SK-N-SH (cell line): ENCODE data around the gene BCL11B. TPM values are rescaled to one million over a fixed set of nuclear protein-coding genes. Genes with fewer than 3 reads are reported as not detected.

Experiments
- CTCF ChIA-PET: fragments of 300-600, 350-600 bp; formaldehyde crosslinking; extraction: SDS; loops from one replicate; lab custom pipeline; 2021; lab: Yijun Ruan, JAX
- POLR2A ChIA-PET: fragments of 350-600 bp; sonication (Branson Sonifier 250); formaldehyde crosslinking; extraction: SDS; loops from one replicate; lab custom pipeline; 2020; ENCODE audit warnings: antibody characterized with exemption, inconsistent platforms; lab: Yijun Ruan, JAX
- DNase-seq: peaks from one replicate; pipeline ENCODE4 v3.0.0; 2012
- H2AFZ ChIP-seq: fragments of 200-600 bp; sonication (generic); 2 replicates; pipeline ENCODE4 v1.8.1; 2016; ENCODE audit warnings: antibody characterized with exemption, mild to moderate bottlenecking, low read depth
- H3F3A ChIP-seq: fragments of 200-600 bp; sonication (generic); replicated peaks from 2 replicates; pipeline ENCODE3; 2016; ENCODE audit warnings: antibody characterized with exemption, mild to moderate bottlenecking; ENCODE audit not compliant: insufficient read depth
- H3K27ac ChIP-seq, 2 experiments: fragments of 200-500 bp in 1 of 2; fragments of 200-600 bp in 1 of 2; sonication (Bioruptor generic) in 1 of 2; sonication (generic), shearing (Covaris generic) in 1 of 2; 2 replicates each; pipeline versions ENCODE4 v1.5.1 to v1.6.1; 2014 to 2016; ENCODE audit warnings: low read depth in 2 of 2, inconsistent platforms in 1 of 2, low read length in 1 of 2, mild to moderate bottlenecking in 1 of 2, mixed read lengths in 1 of 2
- H3K27me3 ChIP-seq: fragments of 200-600 bp; sonication (generic), shearing (Covaris generic); 2 replicates; pipeline ENCODE4 v1.6.1; 2016; ENCODE audit warnings: mixed run types; ENCODE audit not compliant: insufficient read depth
- H3K36me3 ChIP-seq, 2 experiments: fragments of 200-500 bp in 1 of 2; fragments of 200-600 bp in 1 of 2; sonication (Bioruptor generic) in 1 of 2; sonication (generic) in 1 of 2; replicated peaks in 1 of 2; 2 replicates each; pipeline versions ENCODE3 to v1.5.1; 2014 to 2016; ENCODE audit warnings: low read length in 1 of 2, mild to moderate bottlenecking in 1 of 2; ENCODE audit not compliant: insufficient read depth in 2 of 2, control insufficient read depth in 1 of 2
- H3K4me1 ChIP-seq, 2 experiments: fragments of 200-500 bp in 1 of 2; fragments of 200-600 bp in 1 of 2; sonication (Bioruptor generic) in 1 of 2; sonication (generic), shearing (Covaris generic) in 1 of 2; 2 replicates each; pipeline versions ENCODE4 v1.5.1 to v1.6.1; 2014 to 2016; ENCODE audit warnings: low read depth in 1 of 2, low read length in 1 of 2, mixed run types in 1 of 2; ENCODE audit not compliant: insufficient read depth in 2 of 2, control insufficient read depth in 1 of 2
- H3K4me2 ChIP-seq: fragments of 200-600 bp; sonication (generic), shearing (Covaris generic); 2 replicates; pipeline ENCODE4 v1.6.1; 2017; ENCODE audit warnings: mixed run types
- H3K4me3 ChIP-seq, 2 experiments: fragments of 200-500 bp in 1 of 2; fragments of 200-600 bp in 1 of 2; sonication (Bioruptor generic) in 1 of 2; sonication (generic), shearing (Covaris generic) in 1 of 2; 2 replicates each; pipeline versions ENCODE4 v1.5.1 to v1.8.1; 2014 to 2016; ENCODE audit warnings: low read depth in 2 of 2, inconsistent platforms in 1 of 2, low read length in 1 of 2, mild to moderate bottlenecking in 1 of 2, mixed read lengths in 1 of 2, moderate library complexity in 1 of 2
- H3K79me2 ChIP-seq: fragments of 200-600 bp; sonication (generic); 2 replicates; pipeline ENCODE4 v1.8.1; 2017; ENCODE audit warnings: mild to moderate bottlenecking; ENCODE audit not compliant: insufficient read depth
- H3K9ac ChIP-seq: fragments of 200-600 bp; sonication (generic); 2 replicates; pipeline ENCODE4 v1.6.1; 2017; ENCODE audit warnings: mixed run types
- H3K9me2 ChIP-seq: fragments of 200-600 bp; sonication (generic); 2 replicates; pipeline ENCODE4 v1.6.1; 2017; ENCODE audit warnings: mixed run types
- H3K9me3 ChIP-seq: fragments of 200-600 bp; sonication (generic); 2 replicates; pipeline ENCODE4 v1.6.1; 2017; ENCODE audit warnings: mixed run types, mild to moderate bottlenecking, moderate library complexity
- H4K20me1 ChIP-seq: fragments of 200-600 bp; sonication (generic); 2 replicates; pipeline ENCODE4 v1.6.1; 2017; ENCODE audit warnings: mild to moderate bottlenecking, mixed run types; ENCODE audit not compliant: insufficient read depth
- FOXJ3 ChIP-seq: sonication (generic); formaldehyde crosslinking; IDR thresholded peaks from 2 replicates; pipeline ENCODE4 v1.5.1; 2020; ENCODE audit warnings: mild to moderate bottlenecking, missing genetic modification reagents
- FOXM1 ChIP-seq: IDR thresholded peaks from 2 replicates; pipeline ENCODE4 v1.4.0; 2012; ENCODE audit warnings: low read depth, mild to moderate bottlenecking
- GABPA ChIP-seq: IDR thresholded peaks from 2 replicates; pipeline ENCODE4 v1.4.0; 2012; ENCODE audit warnings: low read depth, mild to moderate bottlenecking
- GATA2 ChIP-seq: sonication (generic); formaldehyde crosslinking; IDR thresholded peaks from 2 replicates; pipeline ENCODE4 v1.5.0; 2020; ENCODE audit warnings: mild to moderate bottlenecking, missing genetic modification reagents
- JUND ChIP-seq: IDR thresholded peaks from 2 replicates; pipeline ENCODE4 v1.4.0; 2012
- NFIC ChIP-seq: IDR thresholded peaks from 2 replicates; pipeline ENCODE4 v1.4.0; 2012; ENCODE audit warnings: borderline replicate concordance
- NRF1 ChIP-seq: IDR thresholded peaks from 2 replicates; pipeline ENCODE4 v1.6.1; 2012; ENCODE audit warnings: low read depth, mild to moderate bottlenecking, low read length
- POLR2AphosphoS5 ChIP-seq: IDR thresholded peaks from 2 replicates; pipeline ENCODE4 v1.6.1; 2012; ENCODE audit warnings: low read depth, low read length
- RAD21 ChIP-seq: IDR thresholded peaks from 2 replicates; pipeline ENCODE4 v1.6.1; 2012; ENCODE audit warnings: mild to moderate bottlenecking, low read length
- RCOR1 ChIP-seq: fragments of 150-350 bp; IDR thresholded peaks from 2 replicates; pipeline ENCODE4 v1.6.1; 2017; ENCODE audit warnings: antibody characterized with exemption, low read length
- TAF1 ChIP-seq: IDR thresholded peaks from 2 replicates; pipeline ENCODE4 v1.6.1; 2012; ENCODE audit warnings: low read depth, mild to moderate bottlenecking, low read length, moderate library complexity, borderline replicate concordance
- TCF12 ChIP-seq: IDR thresholded peaks from 2 replicates; pipeline ENCODE4 v1.4.0; 2012
- YY1 ChIP-seq: IDR thresholded peaks from 2 replicates; pipeline ENCODE4 v1.4.0; 2012; ENCODE audit warnings: low read depth, mild to moderate bottlenecking
- WGBS: methylation state at CpG from one replicate; pipeline ENCODE4 v1.1.6; 2017; ENCODE audit warnings: low lambda C conversion rate; 5-methylcytosine and 5-hydroxymethylcytosine counted together
- polyA plus RNA-seq, 3 experiments: library from polyadenylated mRNA; depleted of rRNA; stranded (reverse); fragments of >200 nt; gene quantifications; 2 replicates each; pipeline ENCODE4 v1.2.3, GENCODE V29; 2012
- TF ChIP-seq, protein P1 (sequence below): fragments of 200-600 bp; sonication (generic); IDR thresholded peaks from 2 replicates; pipeline ENCODE4 v1.6.1; 2017; ENCODE audit warnings: antibody characterized with exemption, mild to moderate bottlenecking, moderate library complexity
- TF ChIP-seq, protein P2 (sequence below): fragments of 150-350 bp; IDR thresholded peaks from 2 replicates; pipeline ENCODE4 v1.6.1; 2017; ENCODE audit warnings: antibody characterized with exemption, low read length, low read depth, borderline replicate concordance
- TF ChIP-seq, protein P3 (sequence below): IDR thresholded peaks from 2 replicates; pipeline ENCODE4 v1.4.0; 2012; ENCODE audit warnings: low read depth, borderline replicate concordance
- TF ChIP-seq, protein P4 (sequence below): IDR thresholded peaks from 2 replicates; pipeline ENCODE4; 2012

Gene BCL11B
- polyA plus RNA-seq, 1 of the 3 experiments (the other 2 are of a cell fraction): not detected

DNA sequence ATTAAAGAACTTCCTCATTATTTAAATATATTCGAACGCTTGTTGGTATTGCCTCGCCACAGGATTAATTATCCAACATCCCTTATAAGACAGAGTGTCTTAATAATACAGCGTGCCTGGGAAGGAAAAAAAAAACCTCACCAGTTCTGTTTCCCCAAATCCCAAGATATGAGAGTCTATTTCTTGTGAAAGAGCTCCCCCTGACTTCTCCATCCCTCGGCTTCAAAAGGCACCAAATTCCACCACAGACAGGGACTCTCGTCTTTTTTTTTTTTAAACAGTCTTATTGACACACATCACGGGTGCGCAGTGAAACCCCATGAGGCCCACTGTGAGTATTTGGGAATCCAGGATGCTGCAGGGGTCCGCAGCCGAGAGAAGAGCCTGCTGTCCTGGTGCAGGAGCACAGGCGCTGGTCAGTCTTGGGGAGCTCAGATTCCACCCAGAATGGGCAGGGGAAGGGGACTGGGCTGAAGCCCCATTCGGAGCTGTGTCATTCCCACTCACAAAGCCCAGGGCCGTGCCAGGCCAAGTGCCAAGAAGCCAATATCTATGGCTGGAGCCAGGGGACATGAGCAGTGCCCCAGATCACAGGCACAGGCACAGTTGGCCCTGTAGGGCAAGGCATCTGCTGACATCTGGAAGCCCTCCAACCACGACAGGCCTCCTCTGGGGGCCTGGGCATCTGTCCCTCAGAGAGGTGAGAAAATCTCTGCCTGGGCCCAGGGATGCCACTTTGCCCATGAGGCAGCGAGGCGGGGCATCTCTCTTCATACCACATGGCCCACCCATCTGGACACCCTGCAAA lies 71.9 kb downstream of the BCL11B start:
- Histone ChIP-seq H3K9ac (no peak overlapping the region), H3K9me2 (no peaks in the 10 kb centered on the region), H3K4me2 (no peak overlapping the region), H2AFZ (no peak overlapping the region), H3K27ac (no peak overlapping the region), H3K4me3 (no peak overlapping the region), H3K27me3 (peaks cover 88% of the 10 kb centered on the region), H4K20me1 (no peaks in the 10 kb centered on the region), H3K79me2 (no peaks in the 10 kb centered on the region), H3F3A (no peaks in the 10 kb centered on the region), H3K9me3 (no peaks in the 10 kb centered on the region), H3K4me1 (no peaks in the 10 kb centered on the region; a peak in 1 of 4 replicates), H3K36me3 (no peaks in the 10 kb centered on the region)
- no peak for DNase-seq
- no peak for TF ChIP-seq RCOR1
- no peak for TF ChIP-seq TCF12
- no peak for TF ChIP-seq JUND
- TF ChIP-seq POLR2AphosphoS5: no peak
- TF ChIP-seq YY1: no peak
- TF ChIP-seq RAD21: no peak; the same call in 1 of the 2 replicates
- TF ChIP-seq TAF1: no peak
- TF ChIP-seq NFIC: no peak
- TF ChIP-seq, protein P1, sequence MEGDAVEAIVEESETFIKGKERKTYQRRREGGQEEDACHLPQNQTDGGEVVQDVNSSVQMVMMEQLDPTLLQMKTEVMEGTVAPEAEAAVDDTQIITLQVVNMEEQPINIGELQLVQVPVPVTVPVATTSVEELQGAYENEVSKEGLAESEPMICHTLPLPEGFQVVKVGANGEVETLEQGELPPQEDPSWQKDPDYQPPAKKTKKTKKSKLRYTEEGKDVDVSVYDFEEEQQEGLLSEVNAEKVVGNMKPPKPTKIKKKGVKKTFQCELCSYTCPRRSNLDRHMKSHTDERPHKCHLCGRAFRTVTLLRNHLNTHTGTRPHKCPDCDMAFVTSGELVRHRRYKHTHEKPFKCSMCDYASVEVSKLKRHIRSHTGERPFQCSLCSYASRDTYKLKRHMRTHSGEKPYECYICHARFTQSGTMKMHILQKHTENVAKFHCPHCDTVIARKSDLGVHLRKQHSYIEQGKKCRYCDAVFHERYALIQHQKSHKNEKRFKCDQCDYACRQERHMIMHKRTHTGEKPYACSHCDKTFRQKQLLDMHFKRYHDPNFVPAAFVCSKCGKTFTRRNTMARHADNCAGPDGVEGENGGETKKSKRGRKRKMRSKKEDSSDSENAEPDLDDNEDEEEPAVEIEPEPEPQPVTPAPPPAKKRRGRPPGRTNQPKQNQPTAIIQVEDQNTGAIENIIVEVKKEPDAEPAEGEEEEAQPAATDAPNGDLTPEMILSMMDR: no peak
- no peak for TF ChIP-seq NRF1
- TF ChIP-seq, protein P2, sequence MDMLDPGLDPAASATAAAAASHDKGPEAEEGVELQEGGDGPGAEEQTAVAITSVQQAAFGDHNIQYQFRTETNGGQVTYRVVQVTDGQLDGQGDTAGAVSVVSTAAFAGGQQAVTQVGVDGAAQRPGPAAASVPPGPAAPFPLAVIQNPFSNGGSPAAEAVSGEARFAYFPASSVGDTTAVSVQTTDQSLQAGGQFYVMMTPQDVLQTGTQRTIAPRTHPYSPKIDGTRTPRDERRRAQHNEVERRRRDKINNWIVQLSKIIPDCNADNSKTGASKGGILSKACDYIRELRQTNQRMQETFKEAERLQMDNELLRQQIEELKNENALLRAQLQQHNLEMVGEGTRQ: no peak
- TF ChIP-seq GATA2: no peak
- no peak for TF ChIP-seq GABPA
- TF ChIP-seq, protein P3, sequence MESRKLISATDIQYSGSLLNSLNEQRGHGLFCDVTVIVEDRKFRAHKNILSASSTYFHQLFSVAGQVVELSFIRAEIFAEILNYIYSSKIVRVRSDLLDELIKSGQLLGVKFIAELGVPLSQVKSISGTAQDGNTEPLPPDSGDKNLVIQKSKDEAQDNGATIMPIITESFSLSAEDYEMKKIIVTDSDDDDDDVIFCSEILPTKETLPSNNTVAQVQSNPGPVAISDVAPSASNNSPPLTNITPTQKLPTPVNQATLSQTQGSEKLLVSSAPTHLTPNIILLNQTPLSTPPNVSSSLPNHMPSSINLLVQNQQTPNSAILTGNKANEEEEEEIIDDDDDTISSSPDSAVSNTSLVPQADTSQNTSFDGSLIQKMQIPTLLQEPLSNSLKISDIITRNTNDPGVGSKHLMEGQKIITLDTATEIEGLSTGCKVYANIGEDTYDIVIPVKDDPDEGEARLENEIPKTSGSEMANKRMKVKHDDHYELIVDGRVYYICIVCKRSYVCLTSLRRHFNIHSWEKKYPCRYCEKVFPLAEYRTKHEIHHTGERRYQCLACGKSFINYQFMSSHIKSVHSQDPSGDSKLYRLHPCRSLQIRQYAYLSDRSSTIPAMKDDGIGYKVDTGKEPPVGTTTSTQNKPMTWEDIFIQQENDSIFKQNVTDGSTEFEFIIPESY: no peak
- no peak for TF ChIP-seq FOXM1
- TF ChIP-seq FOXJ3 (CRISPR knock-in tag): no peak
- TF ChIP-seq, protein P4, sequence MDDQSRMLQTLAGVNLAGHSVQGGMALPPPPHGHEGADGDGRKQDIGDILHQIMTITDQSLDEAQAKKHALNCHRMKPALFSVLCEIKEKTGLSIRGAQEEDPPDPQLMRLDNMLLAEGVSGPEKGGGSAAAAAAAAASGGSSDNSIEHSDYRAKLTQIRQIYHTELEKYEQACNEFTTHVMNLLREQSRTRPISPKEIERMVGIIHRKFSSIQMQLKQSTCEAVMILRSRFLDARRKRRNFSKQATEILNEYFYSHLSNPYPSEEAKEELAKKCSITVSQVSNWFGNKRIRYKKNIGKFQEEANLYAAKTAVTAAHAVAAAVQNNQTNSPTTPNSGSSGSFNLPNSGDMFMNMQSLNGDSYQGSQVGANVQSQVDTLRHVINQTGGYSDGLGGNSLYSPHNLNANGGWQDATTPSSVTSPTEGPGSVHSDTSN: no peak
- WGBS: 9% methylated on average over 15 of the region's 16 CpGs
- ChIA-PET POLR2A (no interaction called here), CTCF (no interaction called here)
